ENCODE results near the gene FANCL.
A peak's percentile ranks its signal among the peaks of the same experiment; 100 is the strongest.
"Not testable (repeated sequence)": the region's sequence is repeated elsewhere in the genome, so short reads cannot be mapped to it uniquely, and the experiment has no call there.

Gene FANCL

DNA sequence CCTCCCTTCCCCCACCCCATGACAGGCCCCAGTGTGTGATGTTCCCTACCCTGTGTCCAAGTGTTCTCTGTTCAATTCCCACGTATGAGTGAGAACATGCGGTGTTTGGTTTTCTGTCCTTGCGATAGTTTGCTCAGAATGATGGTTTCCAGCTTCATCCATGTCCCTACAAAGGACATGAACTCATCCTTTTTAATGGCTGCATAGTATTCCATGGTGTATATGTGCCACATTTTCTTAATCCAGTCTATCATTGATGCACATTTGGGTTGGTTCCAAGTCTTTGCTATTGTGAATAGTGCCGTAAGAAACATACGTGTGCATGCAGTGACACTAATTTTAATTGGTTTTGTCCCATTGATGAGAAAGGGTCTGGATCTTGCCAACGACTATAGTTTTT, 95.4 kb downstream of the FANCL start:
- DNase-seq (ENCODE audit: low read depth), result not testable (repeated sequence)

DNA sequence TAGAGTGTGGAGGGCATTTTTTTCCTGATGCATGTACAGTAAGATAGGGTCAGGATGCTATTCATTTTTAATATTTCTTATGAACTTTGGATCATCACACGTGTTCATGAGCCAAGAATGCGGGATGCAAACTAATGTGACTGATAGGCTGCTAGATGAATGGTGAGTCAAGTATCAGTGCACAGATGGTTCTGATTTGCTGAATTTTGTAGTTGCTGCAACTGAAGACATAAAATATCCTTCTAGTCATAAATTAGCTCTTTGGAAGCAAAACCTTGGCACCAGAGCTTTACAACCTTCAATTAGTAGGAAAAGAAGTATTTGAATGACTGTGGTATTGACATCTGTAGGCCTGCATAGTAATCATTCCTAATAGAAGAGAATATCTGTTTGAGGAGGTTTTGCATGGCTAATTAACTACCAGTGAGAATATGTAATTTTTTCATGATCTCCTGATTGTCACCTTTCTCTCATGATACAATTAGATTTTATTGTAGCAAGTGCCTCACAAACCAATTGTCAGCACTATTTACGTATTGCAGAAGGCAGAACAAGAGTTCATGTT, 100.5 kb downstream of the FANCL start:
- peak; percentile 60 for DNase-seq (ENCODE audit: low read depth)

DNA sequence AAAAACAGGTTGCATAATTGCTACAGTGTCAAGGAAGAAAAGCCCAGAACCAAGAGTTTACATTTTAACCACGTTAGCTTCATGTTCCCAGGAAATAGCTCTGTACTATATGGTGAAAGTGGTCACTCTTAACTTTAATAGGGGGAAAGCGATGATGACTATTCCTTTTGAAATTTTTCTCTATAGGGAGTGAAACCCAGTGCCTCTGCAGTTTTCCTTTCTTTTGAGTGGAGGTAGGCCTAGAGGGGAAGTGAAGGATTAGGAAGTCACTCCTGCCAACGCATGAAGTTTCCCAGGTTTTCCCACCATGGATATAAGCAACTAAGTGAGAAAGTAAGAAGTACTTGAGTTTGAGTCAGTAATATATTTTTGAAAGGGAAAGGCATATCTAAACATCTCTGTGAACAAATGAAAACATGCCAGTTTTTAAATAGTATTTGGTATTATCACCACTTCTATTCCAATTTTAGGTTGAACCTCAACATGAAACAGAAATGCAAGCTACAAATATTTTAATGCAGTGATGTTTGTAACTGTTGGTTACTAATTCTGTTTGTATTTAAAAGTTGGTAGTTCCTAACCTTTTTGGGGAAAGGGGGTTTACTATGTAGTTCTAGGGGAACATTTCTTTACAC, 102.6 kb downstream of the FANCL start:
- DNase-seq (ENCODE audit: low read depth), result no peak

DNA sequence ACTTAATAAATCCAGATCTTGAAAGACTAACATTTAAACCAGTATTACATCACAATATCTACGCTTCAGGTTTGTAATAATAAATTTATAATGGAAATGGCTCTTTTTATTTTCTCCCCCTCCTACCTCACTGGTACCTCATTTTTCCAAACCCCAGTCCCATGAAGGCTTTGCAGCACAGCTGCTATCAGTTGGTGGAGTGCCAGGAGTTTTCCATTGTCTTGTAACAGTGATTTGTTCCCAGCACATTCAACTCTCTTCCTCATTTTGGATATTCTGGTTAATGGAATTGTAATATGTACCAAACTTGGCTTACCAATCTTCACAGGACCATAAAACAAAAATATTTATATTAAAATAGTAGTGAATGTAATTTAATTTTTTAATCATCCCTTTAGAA, 103.3 kb downstream of the FANCL start:
- DNase-seq (ENCODE audit: low read depth), result no peak

DNA sequence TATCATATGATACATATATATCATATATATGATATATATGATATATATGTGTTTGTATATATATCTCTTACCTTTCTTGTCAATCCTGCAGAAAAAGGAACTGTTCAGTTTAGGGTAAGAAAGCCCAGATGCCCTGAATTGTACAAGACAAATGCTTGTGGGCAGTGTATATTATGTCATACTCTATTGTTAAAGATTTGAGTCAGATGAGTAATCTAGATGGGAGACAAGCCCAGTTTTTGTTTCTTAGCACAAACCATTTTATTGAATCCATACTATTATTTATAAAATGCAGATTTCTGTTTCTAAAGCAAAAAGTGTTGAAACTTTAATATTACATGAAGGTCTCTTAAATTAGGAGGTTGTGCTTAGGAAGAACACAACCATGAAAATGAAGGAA, 103.9 kb downstream of the FANCL start:
- DNase-seq (ENCODE audit: low read depth), result peak; percentile 44

DNA sequence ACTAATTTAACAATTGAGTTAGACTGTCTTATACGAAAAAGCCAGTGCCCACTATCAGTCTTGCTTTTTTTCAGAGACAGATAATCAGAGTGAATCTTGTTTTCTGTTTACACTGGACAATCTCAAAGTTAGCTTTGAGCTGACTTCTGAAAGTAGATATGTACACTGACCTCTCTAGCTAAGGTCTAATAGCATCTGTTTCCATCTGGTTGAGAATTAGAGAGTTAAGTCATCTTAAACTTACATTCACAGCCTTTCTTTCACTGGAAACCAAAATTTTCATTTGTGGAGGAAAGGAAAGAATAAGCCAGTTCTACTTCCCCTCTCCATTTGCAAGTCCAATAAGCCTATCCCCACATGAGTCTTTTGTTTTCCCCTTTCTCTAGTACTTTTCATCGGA, 105.3 kb downstream of the FANCL start:
- no peak for DNase-seq (ENCODE audit: low read depth)

DNA sequence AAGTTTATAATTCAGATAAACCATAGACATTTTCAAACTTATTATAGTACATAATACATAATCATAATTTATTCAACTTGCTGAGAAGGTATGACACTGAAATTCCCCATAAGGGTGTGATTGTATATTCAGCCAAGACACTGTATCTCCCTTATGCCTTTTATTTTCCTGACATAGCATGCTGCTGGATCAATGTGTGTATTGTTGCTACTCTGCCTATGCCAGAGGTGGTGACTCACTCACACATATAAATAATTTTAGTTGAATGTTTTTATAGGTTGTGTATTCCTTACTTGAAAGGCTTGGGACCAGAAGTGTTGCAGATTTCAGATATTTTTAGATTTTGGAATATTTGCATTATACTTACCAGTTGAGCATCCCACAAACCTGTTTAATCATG, 107.7 kb downstream of the FANCL start:
- no peak for DNase-seq (ENCODE audit: low read depth)

DNA sequence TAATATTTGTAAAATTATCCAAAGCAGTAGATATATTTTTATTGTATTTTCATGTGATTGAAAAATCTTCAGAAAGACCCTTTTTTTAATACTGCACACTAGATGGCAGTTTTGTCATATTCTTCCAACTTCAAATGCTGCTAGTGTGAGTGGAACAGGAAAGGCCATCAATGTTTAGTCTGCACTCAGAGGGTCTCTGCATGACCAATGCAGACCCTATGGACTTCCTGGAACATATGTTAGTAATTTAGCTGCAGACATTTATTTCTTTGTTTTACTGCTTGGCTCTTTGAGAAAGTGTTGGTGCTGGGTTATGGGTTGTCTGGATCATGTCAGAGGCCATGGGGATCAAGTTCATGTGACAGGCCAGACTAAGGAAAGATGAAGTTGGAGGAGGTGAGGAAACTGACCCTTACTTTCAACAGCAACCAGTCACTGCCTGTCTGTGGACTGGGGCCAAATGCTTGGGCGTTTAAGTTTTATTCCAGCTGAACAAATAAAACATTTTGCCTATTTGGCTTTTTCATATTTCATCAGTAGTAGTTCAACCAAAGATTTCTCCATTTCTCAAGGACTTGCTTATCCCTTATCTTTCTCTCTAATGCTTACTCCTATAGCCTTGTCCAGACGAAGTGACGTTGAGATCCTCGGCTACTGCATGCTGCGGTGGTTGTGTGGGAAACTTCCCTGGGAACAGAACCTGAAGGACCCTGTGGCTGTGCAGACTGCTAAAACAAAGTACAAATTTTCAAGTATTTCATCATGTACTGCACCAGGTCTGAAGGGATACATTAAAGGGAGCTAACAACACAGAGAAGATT, 109.7 kb downstream of the FANCL start:
- peak; percentile 68 for DNase-seq (ENCODE audit: low read depth)

DNA sequence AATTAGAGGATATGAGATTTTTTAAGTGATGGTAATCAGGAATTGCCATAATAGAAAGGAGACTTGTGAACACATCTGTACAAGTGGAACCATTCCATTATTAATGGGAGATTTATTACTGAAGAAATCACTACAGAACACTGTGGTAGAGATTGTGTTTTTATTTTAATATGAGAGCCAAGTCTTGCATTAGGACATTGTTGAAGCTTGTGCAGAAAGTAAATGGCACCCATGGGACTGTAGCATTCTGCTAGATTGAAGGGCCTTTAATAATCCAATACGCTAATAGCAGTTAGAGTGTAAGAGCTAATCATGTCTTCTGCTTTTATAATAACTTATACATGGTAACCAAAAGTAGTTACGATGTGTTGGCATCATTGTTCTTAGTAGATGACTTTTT, 110.9 kb downstream of the FANCL start:
- DNase-seq (ENCODE audit: low read depth), result no peak

DNA sequence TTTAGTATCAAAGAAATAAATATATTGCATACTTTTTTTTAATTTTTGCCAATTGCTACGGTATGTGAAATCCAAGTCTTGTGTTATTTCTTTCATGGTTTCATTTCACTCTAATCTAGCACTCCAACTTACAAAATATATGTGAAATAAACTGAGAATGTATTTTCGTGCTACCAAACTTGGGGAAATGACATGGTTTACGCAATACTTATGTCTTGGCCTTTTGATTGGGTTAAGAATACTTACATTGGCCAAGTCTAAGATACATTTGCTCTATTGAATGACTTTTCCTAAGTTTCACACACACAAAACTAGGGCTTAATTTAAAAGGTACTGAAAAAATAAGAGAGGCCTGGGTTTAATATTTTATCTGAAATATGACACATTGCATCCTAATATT, 114.0 kb downstream of the FANCL start:
- no peak for DNase-seq (ENCODE audit: low read depth)

DNA sequence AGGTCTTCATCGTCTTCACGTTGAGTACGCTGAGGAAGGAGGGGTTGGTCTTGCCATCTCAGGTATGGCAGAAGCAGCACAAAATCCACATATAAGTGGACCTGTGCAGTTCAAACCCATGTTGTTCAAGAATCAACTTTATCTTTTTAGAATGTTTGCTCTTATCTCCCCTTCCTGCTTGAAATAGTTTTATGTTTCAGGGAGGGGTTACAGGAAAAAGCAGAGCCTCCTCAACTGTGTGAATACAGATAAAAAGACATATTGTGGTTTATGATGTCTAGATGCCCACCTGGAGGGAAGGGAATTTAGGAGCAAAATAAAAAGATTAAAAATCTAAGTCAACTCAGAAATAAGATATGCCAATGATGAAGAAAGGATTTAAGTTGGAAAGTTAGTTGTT, 118.6 kb downstream of the FANCL start:
- no peak for DNase-seq (ENCODE audit: low read depth)

DNA sequence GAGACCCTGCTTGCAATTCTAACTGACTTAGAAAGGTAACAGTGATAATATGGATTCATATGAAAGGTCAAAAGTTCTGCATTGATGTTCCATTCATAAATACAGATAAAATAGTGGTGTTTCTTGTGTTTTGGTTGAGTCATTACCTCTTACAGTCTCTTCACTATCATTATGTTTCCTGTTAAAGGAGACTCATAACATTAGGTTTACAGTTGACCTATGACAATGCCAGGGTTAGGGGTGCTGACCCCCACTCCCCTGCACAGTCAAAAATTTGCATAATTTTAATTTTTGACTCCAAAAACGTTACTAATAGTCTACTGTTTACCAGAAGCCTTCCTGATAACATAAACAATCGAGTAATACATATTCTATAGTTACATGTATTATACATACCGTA, 119.1 kb downstream of the FANCL start:
- no peak for DNase-seq (ENCODE audit: low read depth)

DNA sequence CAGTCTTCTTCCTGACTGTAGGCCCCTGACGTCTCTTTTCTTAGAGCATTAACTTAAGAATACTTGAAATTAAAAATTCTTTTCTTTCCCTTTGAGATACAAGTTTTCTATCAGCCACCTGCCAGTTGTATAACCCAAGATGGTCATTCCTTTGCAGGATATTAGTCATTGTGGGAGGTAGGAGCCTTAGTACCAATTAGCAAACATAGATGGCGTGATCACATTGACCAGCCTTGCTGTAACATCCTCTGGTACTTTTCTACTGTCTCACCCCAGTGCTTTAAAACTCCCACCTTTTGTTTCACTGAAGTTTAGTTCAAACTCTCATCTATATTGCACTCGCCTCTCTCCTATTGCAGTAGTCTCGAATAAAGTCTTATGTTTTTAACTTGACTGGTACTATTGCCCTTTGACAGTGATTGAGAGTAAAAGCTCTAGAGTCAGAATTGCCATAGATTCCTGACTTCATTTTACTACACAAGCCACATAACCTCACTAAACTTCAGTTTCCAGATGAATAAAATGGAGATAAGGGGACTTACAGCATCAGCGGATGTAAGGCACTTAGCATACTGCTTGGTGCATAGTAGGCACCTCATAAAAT, 120.4 kb downstream of the FANCL start:
- DNase-seq (ENCODE audit: low read depth), result no peak

DNA sequence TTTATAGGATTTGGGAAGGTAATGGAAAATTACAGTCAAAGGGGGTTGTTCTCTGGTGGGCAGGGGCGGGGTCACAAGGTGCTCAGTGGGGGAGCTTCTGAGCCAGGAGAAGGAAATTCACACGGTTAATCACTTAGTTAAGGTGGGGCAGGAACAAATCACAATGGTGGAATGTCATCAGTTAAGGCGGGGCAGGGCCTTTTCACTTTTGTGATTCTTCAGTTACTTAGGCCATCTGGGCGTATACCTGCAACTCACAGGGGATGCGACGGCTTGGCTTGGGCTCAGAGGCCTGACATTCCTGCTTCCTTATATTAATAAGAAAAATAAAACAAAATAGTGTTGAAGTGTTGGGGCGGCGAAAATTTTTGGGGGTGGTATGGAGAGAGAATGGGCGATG, 127.6 kb downstream of the FANCL start:
- not testable (repeated sequence) for DNase-seq (ENCODE audit: low read depth)

DNA sequence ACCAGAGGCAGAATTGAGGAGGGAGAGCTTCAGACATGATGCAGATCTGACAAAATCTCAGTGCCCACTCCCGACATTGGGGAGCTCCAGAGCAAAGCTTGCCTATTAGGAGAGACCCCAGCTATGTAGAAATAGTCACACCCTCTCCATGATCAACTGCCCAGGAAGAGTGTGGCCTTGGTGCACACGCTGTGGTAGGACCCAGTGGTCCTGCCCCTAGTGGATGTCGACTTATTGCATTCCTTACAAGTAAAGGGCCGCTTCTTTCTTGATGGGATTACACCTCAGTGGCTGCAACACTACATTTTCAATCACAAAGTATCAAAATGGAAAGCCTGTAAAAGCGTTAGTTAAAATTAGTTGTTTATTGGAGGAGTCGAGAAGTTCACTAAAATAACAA, 130.4 kb downstream of the FANCL start:
- DNase-seq (ENCODE audit: low read depth), result no peak

DNA sequence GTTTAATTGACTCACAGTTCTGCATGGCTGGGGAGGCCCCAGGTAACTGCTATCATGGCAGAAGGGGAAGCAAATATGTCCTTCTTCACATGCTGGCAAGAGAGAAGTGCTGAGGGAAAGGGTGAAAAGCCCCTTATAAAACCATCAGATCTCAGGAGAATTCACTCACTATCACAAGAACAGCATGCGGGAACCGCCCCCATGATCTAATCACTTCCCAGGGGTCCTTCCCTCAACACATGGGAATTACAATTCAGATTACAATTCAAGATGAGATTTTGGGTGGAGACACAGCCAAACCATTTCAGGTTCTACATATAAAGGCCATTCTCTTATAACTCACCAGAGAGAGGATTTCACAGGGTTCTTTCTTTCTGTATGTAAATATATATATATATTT, 131.6 kb downstream of the FANCL start:
- DNase-seq (ENCODE audit: low read depth), result no peak
